H1 (cell line): ENCODE results near the gene PDZD11. TPM values are rescaled to one million over a fixed set of nuclear protein-coding genes. Genes with fewer than 3 reads are reported as not detected.

Experiments
- CTCF ChIA-PET: fragments of 300-600 bp; sonication (Branson Sonifier 250); formaldehyde crosslinking; loops from one replicate; lab custom pipeline; 2021; ENCODE audit not compliant: partially characterized antibody; lab: Charles Lee
- POLR2A ChIA-PET: fragments of 300-600 bp; sonication (Branson Sonifier 250); formaldehyde crosslinking; loops from one replicate; lab custom pipeline; 2021; ENCODE audit warnings: inconsistent platforms; ENCODE audit not compliant: partially characterized antibody; lab: Charles Lee
- DNase-seq, 2 experiments: peaks; one replicate each; pipeline versions ENCODE4 v3.0.0 to v3.0.0-alpha.2; 2010 to 2022; ENCODE audit warnings: low spot score in 2 of 2, low read depth in 1 of 2, mixed read lengths in 1 of 2
- FAIRE-seq: peaks from 2 replicates; lab custom pipeline; 2011; peaks lifted over from hg19 to GRCh38; lab: Jason Lieb, UNC
- H2AFZ ChIP-seq: 2 replicates; pipeline ENCODE4 v1.8.1; 2012; ENCODE audit warnings: low read length, inconsistent platforms
- H2AK5ac ChIP-seq: 2 replicates; pipeline ENCODE4 v1.6.1; 2013; ENCODE audit warnings: low read depth, low read length
- H2BK120ac ChIP-seq: replicated peaks from 2 replicates; pipeline ENCODE3; 2013; ENCODE audit warnings: low read depth, low read length, inconsistent platforms
- H2BK12ac ChIP-seq: 2 replicates; pipeline ENCODE4 v1.6.1; 2013; ENCODE audit warnings: low read depth, low read length
- H2BK15ac ChIP-seq: 2 replicates; pipeline ENCODE4 v1.6.1; 2013; ENCODE audit warnings: low read length
- H2BK20ac ChIP-seq: 2 replicates; pipeline ENCODE4 v1.6.1; 2013; ENCODE audit warnings: low read length
- H2BK5ac ChIP-seq: 2 replicates; pipeline ENCODE4 v1.6.1; 2013; ENCODE audit warnings: low read depth, low read length
- H3K14ac ChIP-seq: 2 replicates; pipeline ENCODE4 v1.6.1; 2013; ENCODE audit warnings: inconsistent platforms; ENCODE audit not compliant: insufficient read length
- H3K18ac ChIP-seq: 2 replicates; pipeline ENCODE4 v1.6.1; 2013; ENCODE audit warnings: low read length; ENCODE audit errors: extremely low read depth
- H3K23ac ChIP-seq: 2 replicates; pipeline ENCODE4 v1.6.1; 2013; ENCODE audit warnings: inconsistent platforms; ENCODE audit not compliant: insufficient read length
- H3K23me2 ChIP-seq: 2 replicates; pipeline ENCODE4 v1.6.1; 2013; ENCODE audit warnings: low read depth, low read length
- H3K27ac ChIP-seq: 2 replicates; pipeline ENCODE4 v1.6.1; 2011; ENCODE audit warnings: low read depth, low read length, inconsistent platforms
- H3K27me3 ChIP-seq, 4 experiments: replicated peaks in 1 of 4; 1 replicate in 1 of 4; 2 replicates in 3 of 4; pipeline versions ENCODE4 v1.6.1 to v1.8.1; 2011 to 2013; ENCODE audit warnings: low read length in 3 of 4, mild to moderate bottlenecking in 3 of 4, inconsistent platforms in 2 of 4, mixed read lengths in 2 of 4, moderate library complexity in 1 of 4; ENCODE audit not compliant: control insufficient read depth in 3 of 4, insufficient read depth in 3 of 4; ENCODE audit errors: extremely low read depth in 1 of 4
- H3K36me3 ChIP-seq, 4 experiments: 2 replicates each; pipeline versions ENCODE4 v1.6.1 to v1.8.1; 2011 to 2013; ENCODE audit warnings: mild to moderate bottlenecking in 4 of 4, low read length in 3 of 4, moderate library complexity in 2 of 4, control low read depth in 1 of 4, inconsistent platforms in 1 of 4; ENCODE audit not compliant: insufficient read depth in 4 of 4, control insufficient read depth in 2 of 4
- H3K4ac ChIP-seq: replicated peaks from 2 replicates; pipeline ENCODE3; 2013; ENCODE audit warnings: low read length, low read depth, mixed read lengths, inconsistent platforms; ENCODE audit not compliant: insufficient read length
- H3K4me1 ChIP-seq, 4 experiments: replicated peaks in 1 of 4; 1 replicate in 1 of 4; 2 replicates in 3 of 4; pipeline versions ENCODE4 v1.6.1 to v1.8.1; 2011 to 2013; ENCODE audit warnings: low read length in 3 of 4, inconsistent platforms in 2 of 4, mixed read lengths in 1 of 4; ENCODE audit not compliant: insufficient read depth in 4 of 4, control insufficient read depth in 3 of 4
- H3K4me2 ChIP-seq, 2 experiments: 2 replicates each; pipeline versions ENCODE4 v1.6.1 to v1.8.1; 2011 to 2013; ENCODE audit warnings: low read depth in 2 of 2, low read length in 2 of 2, control low read depth in 1 of 2, inconsistent platforms in 1 of 2, mild to moderate bottlenecking in 1 of 2; ENCODE audit not compliant: insufficient read depth in 1 of 2
- H3K4me3 ChIP-seq, 4 experiments: fragments of 200-600, 300-600 bp in 1 of 4; sonication (generic), shearing (Covaris generic), sonication (Bioruptor Twin) in 1 of 4; 2 replicates each; pipeline versions ENCODE4 v1.5.1 to v1.8.1; 2011 to 2016; ENCODE audit warnings: low read length in 4 of 4, low read depth in 3 of 4, control low read depth in 2 of 4, inconsistent platforms in 2 of 4, mild to moderate bottlenecking in 2 of 4, mixed read lengths in 1 of 4, moderate library complexity in 1 of 4; ENCODE audit not compliant: insufficient read depth in 2 of 4; ENCODE audit errors: extremely low read depth in 1 of 4
- H3K56ac ChIP-seq: replicated peaks from 2 replicates; pipeline ENCODE3; 2013; ENCODE audit warnings: low read depth, mild to moderate bottlenecking, mixed read lengths, low read length, inconsistent platforms; ENCODE audit not compliant: insufficient read length
- H3K79me1 ChIP-seq: 2 replicates; pipeline ENCODE4 v1.6.1; 2013; ENCODE audit warnings: low read depth, low read length, control low read depth
- H3K79me2 ChIP-seq, 2 experiments: 2 replicates each; pipeline versions ENCODE4 v1.6.1 to v1.8.1; 2012 to 2013; ENCODE audit warnings: low read length in 2 of 2, mild to moderate bottlenecking in 2 of 2, inconsistent platforms in 1 of 2; ENCODE audit not compliant: insufficient read depth in 2 of 2, control insufficient read depth in 1 of 2
- H3K9ac ChIP-seq, 4 experiments: replicated peaks in 1 of 4; 1 replicate in 1 of 4; 2 replicates in 3 of 4; pipeline versions ENCODE4 v1.6.1 to v1.8.1; 2011 to 2013; ENCODE audit warnings: low read depth in 3 of 4, low read length in 3 of 4, control low read depth in 2 of 4, mild to moderate bottlenecking in 2 of 4, moderate library complexity in 2 of 4, inconsistent platforms in 1 of 4; ENCODE audit errors: extremely low read depth in 1 of 4
- H3K9me3 ChIP-seq, 2 experiments: 2 replicates each; pipeline versions ENCODE4 v1.6.1 to v1.8.1; 2012 to 2013; ENCODE audit warnings: mild to moderate bottlenecking in 2 of 2, moderate library complexity in 2 of 2, control low read depth in 1 of 2, inconsistent platforms in 1 of 2, low read depth in 1 of 2, low read length in 1 of 2, mixed read lengths in 1 of 2; ENCODE audit not compliant: insufficient read depth in 2 of 2
- H4K20me1 ChIP-seq, 2 experiments: replicated peaks in 1 of 2; 2 replicates each; pipeline versions ENCODE3 to v1.8.1; 2011 to 2013; ENCODE audit warnings: inconsistent platforms in 2 of 2, low read length in 2 of 2, mild to moderate bottlenecking in 1 of 2; ENCODE audit not compliant: insufficient read depth in 2 of 2, control insufficient read depth in 1 of 2
- H4K5ac ChIP-seq: 2 replicates; pipeline ENCODE4 v1.6.1; 2013; ENCODE audit warnings: low read length, low read depth, mixed read lengths, inconsistent platforms; ENCODE audit not compliant: insufficient read length
- H4K8ac ChIP-seq: 2 replicates; pipeline ENCODE4 v1.8.0; 2013; ENCODE audit warnings: mild to moderate bottlenecking, moderate library complexity, low read length, inconsistent platforms; ENCODE audit not compliant: insufficient read depth; ENCODE audit errors: extremely low read depth
- H4K91ac ChIP-seq: replicated peaks from 2 replicates; pipeline ENCODE3; 2013; ENCODE audit warnings: low read length, mixed read lengths, inconsistent platforms; ENCODE audit not compliant: insufficient read length
- ASH2L ChIP-seq: fragments of 200-600, 300-600 bp; sonication (generic); IDR thresholded peaks from one replicate; pipeline ENCODE4 v1.7.1; 2017; ENCODE audit warnings: low read length
- CTBP2 ChIP-seq: IDR thresholded peaks from 2 replicates; pipeline ENCODE4 v1.7.0; 2011; ENCODE audit warnings: borderline replicate concordance, mild to moderate bottlenecking, moderate library complexity, mixed read lengths, low read length; ENCODE audit not compliant: insufficient read depth, insufficient read length
- EP300 ChIP-seq, 2 experiments: IDR thresholded peaks; 1 replicate in 1 of 2; 2 replicates in 1 of 2; pipeline ENCODE4 v1.6.1; 2011 to 2012; ENCODE audit warnings: low read depth in 2 of 2, low read length in 2 of 2, mild to moderate bottlenecking in 2 of 2, borderline replicate concordance in 1 of 2, inconsistent platforms in 1 of 2, moderate library complexity in 1 of 2
- FOSL1 ChIP-seq: IDR thresholded peaks from 2 replicates; pipeline ENCODE4 v1.6.1; 2011; ENCODE audit warnings: mild to moderate bottlenecking, low read depth, low read length, moderate library complexity; ENCODE audit not compliant: insufficient read depth
- HDAC2 ChIP-seq, 2 experiments: fragments of 300-600 bp in 1 of 2; sonication (generic) in 1 of 2; IDR thresholded peaks; 2 replicates each; pipeline ENCODE4 v1.6.1; 2011 to 2012; ENCODE audit warnings: low read depth in 2 of 2, low read length in 2 of 2, mild to moderate bottlenecking in 2 of 2, moderate library complexity in 2 of 2, borderline replicate concordance in 1 of 2, inconsistent platforms in 1 of 2
- KDM5A ChIP-seq: fragments of 200-600 bp; IDR thresholded peaks from 2 replicates; pipeline ENCODE4 v1.7.1; 2012; ENCODE audit warnings: mild to moderate bottlenecking, low read length, inconsistent platforms, mixed read lengths
- MAX ChIP-seq: IDR thresholded peaks from 2 replicates; pipeline ENCODE4 v1.6.1; 2012; ENCODE audit warnings: inconsistent platforms
- NRF1 ChIP-seq: IDR thresholded peaks from 2 replicates; pipeline ENCODE4 v1.6.1; 2011; ENCODE audit warnings: mild to moderate bottlenecking, low read depth, low read length, improper control_type of control experiment
- POLR2AphosphoS5 ChIP-seq: IDR thresholded peaks from 2 replicates; pipeline ENCODE4 v1.6.1; 2011; ENCODE audit warnings: low read depth, low read length
- RXRA ChIP-seq: IDR thresholded peaks from 2 replicates; pipeline ENCODE4 v1.6.1; 2011; ENCODE audit warnings: low read depth, mild to moderate bottlenecking, low read length, moderate library complexity; ENCODE audit not compliant: insufficient read depth
- SIRT6 ChIP-seq: IDR thresholded peaks from one replicate; pipeline ENCODE4 v1.7.1; 2012; ENCODE audit warnings: low read length, inconsistent platforms
- SP4 ChIP-seq: IDR thresholded peaks from 2 replicates; pipeline ENCODE4 v1.6.1; 2012; ENCODE audit warnings: low read length, inconsistent platforms
- WGBS, 2 experiments: shearing (Covaris generic) in 1 of 2; methylation state at CpG; one replicate each; pipeline versions ENCODE4 v1.1.6 to v1.1.7; 2013 to 2015; ENCODE audit warnings: low lambda C conversion rate in 2 of 2, mixed read lengths in 2 of 2, inconsistent platforms in 1 of 2, low coverage in 1 of 2, missing lambda C conversion rate in 1 of 2; ENCODE audit not compliant: insufficient replicate concordance in 2 of 2, insufficient coverage in 1 of 2, insufficient read length in 1 of 2; ENCODE audit errors: extremely low coverage in 1 of 2, missing lambda C conversion rate in 1 of 2; 5-methylcytosine and 5-hydroxymethylcytosine counted together
- polyA plus RNA-seq, 7 experiments: library from polyadenylated mRNA; depleted of rRNA in 3 of 7; stranded (reverse) in 5 of 7; unstranded in 2 of 7; fragments of >200 nt in 5 of 7; fragments of 200-250 nt in 2 of 7; gene quantifications; 1 replicate in 5 of 7; 2 replicates in 1 of 7; 4 replicates in 1 of 7; pipeline versions ENCODE4 v1.2.1 to v1.2.3, GENCODE V29; 2011 to 2013; ENCODE audit warnings: missing spikeins in 2 of 7, mixed read lengths in 2 of 7
- total RNA-seq: library from RNA; stranded (reverse); fragmentation: NEBNext Ultra II Directional; extraction: Animal tissue kit (Norgen Biotek cat#: 25700); gene quantifications from 2 replicates; pipeline ENCODE4 v1.2.1, GENCODE V29; 2021
- TF ChIP-seq, protein P1 (sequence below): IDR thresholded peaks from 2 replicates; pipeline ENCODE4 v1.6.1; 2012; ENCODE audit warnings: inconsistent platforms

PDZD11 gene
- total and polyA plus RNA-seq, 2 of the 8 experiments (the other 6 are each of a cell fraction or from before 2014, with no cell fraction given) = 31.5 to 55.9 TPM

DNA sequence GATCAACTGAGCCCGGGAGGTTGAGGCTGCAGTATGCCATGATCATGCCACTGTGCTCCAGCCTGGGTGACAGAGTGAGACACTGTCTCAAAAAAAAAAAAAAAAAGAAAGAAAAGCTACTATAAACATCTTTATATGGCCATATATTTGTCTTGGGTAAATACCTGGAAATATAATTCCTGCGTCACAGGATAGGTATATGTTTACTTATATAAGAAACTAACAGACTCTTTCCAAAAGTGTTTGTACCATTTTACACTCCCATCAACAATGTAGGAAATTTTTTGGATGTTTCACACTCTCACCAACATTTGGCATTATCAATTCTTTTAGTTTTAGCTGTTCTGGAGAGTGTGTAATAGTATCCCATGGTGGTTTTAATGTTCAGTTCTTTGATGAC, 42.5 kb downstream of the PDZD11 start:
- Histone ChIP-seq H3K9ac (no peak overlapping the region), H3K27me3 (no peaks in the 10 kb centered on the region), H3K36me3 (no peaks in the 10 kb centered on the region), H4K20me1 (no peaks in the 10 kb centered on the region), H3K56ac (no peak overlapping the region), H2BK15ac (no peak overlapping the region), H3K4me3 (no peak overlapping the region), H2BK5ac (no peak overlapping the region), H2AK5ac (no peak overlapping the region), H4K5ac (no peak overlapping the region), H3K18ac (no peak overlapping the region), H2BK20ac (no peak overlapping the region), H3K23ac (no peak overlapping the region), H3K79me1 (no peaks in the 10 kb centered on the region), H3K4ac (no peak overlapping the region), H3K4me1 (no peaks in the 10 kb centered on the region), H4K8ac (no peak overlapping the region), H3K79me2 (no peaks in the 10 kb centered on the region), H4K91ac (no peak overlapping the region), H3K9me3 (no peaks in the 10 kb centered on the region), H2AFZ (no peak overlapping the region), H2BK12ac (no peak overlapping the region), H3K23me2 (no peaks in the 10 kb centered on the region), H3K14ac (no peak overlapping the region), H3K4me2 (no peak overlapping the region), H2BK120ac (no peak overlapping the region), H3K27ac (no peak overlapping the region)
- WGBS, 2 experiments = 82% methylated on average over 2 of the region's 2 CpGs; no CpG with 5 or more reads in 1 of the 2 experiments
- no peak for DNase-seq
- FAIRE-seq = no peak
- ChIA-PET POLR2A (no interaction called here), CTCF (interaction anchor here (0.6 kb wide), 1 partner anchor 473 kb away, joined by 4 read pairs; no protein-coding TSS in a partner anchor)
- no peak for TF ChIP-seq NRF1
- TF ChIP-seq SP4 = no peak
- no peak for TF ChIP-seq SIRT6
- TF ChIP-seq, protein P1, sequence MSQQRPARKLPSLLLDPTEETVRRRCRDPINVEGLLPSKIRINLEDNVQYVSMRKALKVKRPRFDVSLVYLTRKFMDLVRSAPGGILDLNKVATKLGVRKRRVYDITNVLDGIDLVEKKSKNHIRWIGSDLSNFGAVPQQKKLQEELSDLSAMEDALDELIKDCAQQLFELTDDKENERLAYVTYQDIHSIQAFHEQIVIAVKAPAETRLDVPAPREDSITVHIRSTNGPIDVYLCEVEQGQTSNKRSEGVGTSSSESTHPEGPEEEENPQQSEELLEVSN = no peak
- no peak for TF ChIP-seq HDAC2 (IDR thresholded peaks at IDR 0.05; ENCODE audit: borderline replicate concordance in 1 of 2, low read depth in 2 of 2, low read length in 2 of 2)
- TF ChIP-seq CTBP2 = no peak
- TF ChIP-seq EP300 (IDR thresholded peaks at IDR 0.05; ENCODE audit: borderline replicate concordance in 1 of 2, low read depth in 2 of 2, low read length in 2 of 2) = no peak
- TF ChIP-seq MAX = no peak
- no peak for TF ChIP-seq KDM5A
- TF ChIP-seq FOSL1 = no peak
- TF ChIP-seq POLR2AphosphoS5 = no peak
- TF ChIP-seq ASH2L = no peak
- no peak for TF ChIP-seq RXRA
